Activated CD4-positive, alpha-beta T cell treated with anti-CD3 and anti-CD28 coated beads, Interleukin-2, amount 10 ng/mL, durations not matched to agents 7 days and 5 days (primary cell): ENCODE results near the gene COLEC12. TPM values are rescaled to one million over a fixed set of nuclear protein-coding genes. Genes with fewer than 3 reads are reported as not detected.

Experiments
- CTCF ChIA-PET: fragments of 350-600 bp; sonication (Branson Sonifier 250); formaldehyde crosslinking; loops from one replicate; lab custom pipeline; 2021; ENCODE audit warnings: antibody characterized with exemption; lab: Charles Lee
- POLR2A ChIA-PET: fragments of 350-600 bp; sonication (Branson Sonifier 250); formaldehyde crosslinking; loops from one replicate; lab custom pipeline; 2021; ENCODE audit warnings: antibody characterized with exemption; lab: Charles Lee
- DNase-seq: peaks from one replicate; pipeline ENCODE4 v3.0.0-alpha.2; 2020
- H3K27ac Mint-ChIP-seq: one replicate; pipeline ENCODE4 v1.8.0; 2021; ENCODE audit warnings: mild to moderate bottlenecking, moderate library complexity, mixed read lengths
- H3K27me3 Mint-ChIP-seq: one replicate; pipeline ENCODE4 v1.8.0; 2021; ENCODE audit warnings: mixed read lengths
- H3K36me3 Mint-ChIP-seq: one replicate; pipeline ENCODE4 v1.8.0; 2021; ENCODE audit warnings: low read depth, mixed read lengths
- H3K4me1 Mint-ChIP-seq: one replicate; pipeline ENCODE4 v1.8.0; 2021; ENCODE audit warnings: mixed read lengths
- H3K4me3 Mint-ChIP-seq: one replicate; pipeline ENCODE4 v1.8.0; 2021; ENCODE audit warnings: mild to moderate bottlenecking, moderate library complexity, mixed read lengths
- H3K9me3 Mint-ChIP-seq: one replicate; pipeline ENCODE4 v1.8.0; 2021; ENCODE audit warnings: mixed read lengths
- total RNA-seq, 2 experiments: library from RNA; stranded (reverse); gene quantifications; one replicate each; pipeline ENCODE4 v1.2.3, GENCODE V29; 2021

COLEC12 gene
- total RNA-seq, 2 experiments from 2014 or later = not detected

- Mint-ChIP-seq H3K4me3 (no peak overlapping the region), H3K4me1 (no peaks in the 10 kb centered on the region), H3K27ac (no peak overlapping the region), H3K27me3 (no peaks in the 10 kb centered on the region), H3K9me3 (no peaks in the 10 kb centered on the region), H3K36me3 (no peaks in the 10 kb centered on the region)
- no peak for DNase-seq
- POLR2A ChIA-PET = no interaction called here
- CTCF ChIA-PET = no interaction called here
Observed at GRCh38 chr18:370751-371608, 129.5 kb downstream of the COLEC12 start.

DNA sequence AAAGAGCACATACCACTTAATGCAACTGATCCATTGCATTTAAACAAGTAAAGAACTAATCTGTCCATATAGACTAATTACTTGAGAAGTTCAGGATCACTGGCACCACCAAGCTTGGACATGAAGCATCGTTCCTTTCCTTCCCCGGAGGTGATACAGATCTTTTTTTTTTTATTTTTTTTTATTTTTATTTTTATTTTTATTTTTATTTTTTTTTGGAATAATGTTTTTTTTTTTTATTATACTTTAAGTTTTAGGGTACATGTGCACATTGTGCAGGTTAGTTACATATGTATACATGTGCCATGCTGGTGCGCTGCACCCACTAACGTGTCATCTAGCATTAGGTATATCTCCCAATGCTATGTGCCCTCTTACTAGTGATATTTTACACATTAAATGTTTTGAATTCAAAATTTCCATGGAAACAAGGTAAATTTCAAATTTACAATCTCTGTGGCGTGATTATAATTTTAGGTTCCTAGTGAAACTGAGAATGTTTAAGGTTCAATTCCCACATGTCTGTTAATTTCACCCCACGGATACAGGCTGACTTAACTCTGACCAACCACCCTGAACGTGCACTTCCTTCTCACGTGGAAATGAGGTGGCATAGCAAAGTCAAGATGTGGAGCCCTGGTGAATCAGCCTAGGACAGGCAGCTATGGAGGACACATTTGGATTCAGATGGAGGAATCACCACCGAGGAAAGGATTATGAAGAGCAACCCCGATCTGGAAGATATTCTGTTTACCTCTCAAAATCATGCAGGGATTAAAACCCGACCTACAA, 131.1 kb downstream of the COLEC12 start:
- Mint-ChIP-seq H3K4me1 (no peaks in the 10 kb centered on the region), H3K27ac (no peak overlapping the region), H3K27me3 (no peaks in the 10 kb centered on the region), H3K4me3 (no peak overlapping the region), H3K36me3 (no peaks in the 10 kb centered on the region), H3K9me3 (no peaks in the 10 kb centered on the region)
- ChIA-PET POLR2A (no interaction called here), CTCF (interaction anchor here (1.0 kb wide), 1 partner anchor 201 kb away, joined by 3 read pairs; no protein-coding TSS in a partner anchor)
- DNase-seq = no peak

DNA sequence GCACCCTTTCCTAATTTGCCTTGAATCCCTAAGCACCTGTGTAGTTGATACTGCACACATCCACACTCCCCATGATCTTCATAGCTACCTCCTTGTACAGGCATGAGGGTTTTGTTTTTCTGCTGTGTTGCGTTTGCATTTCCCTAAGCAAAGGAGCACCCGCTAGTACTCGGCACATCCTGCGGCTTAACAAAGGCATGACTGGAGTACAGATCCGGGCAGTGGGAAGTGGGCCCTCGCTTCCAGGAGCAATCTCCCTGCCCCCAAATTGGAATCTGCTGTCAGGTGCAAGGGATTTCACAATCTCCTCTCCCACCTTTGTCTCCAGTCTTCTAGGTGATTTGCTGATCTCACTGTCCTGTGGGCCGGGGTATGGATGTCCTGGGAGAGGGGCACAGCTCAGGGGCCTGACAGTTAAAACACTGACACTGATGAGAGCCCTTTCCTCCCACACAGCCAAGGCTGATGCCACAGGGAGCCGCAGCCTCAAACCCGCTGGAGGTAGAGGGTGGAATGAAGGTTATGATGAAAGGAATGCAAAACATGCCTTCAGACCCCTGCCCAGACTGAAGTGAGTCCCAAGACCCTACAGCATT, 133.9 kb downstream of the COLEC12 start:
- H3K9me3 Mint-ChIP-seq = no peaks in the 10 kb centered on the region
- no peaks in the 10 kb centered on the region for H3K4me1 Mint-ChIP-seq
- H3K36me3 Mint-ChIP-seq = no peaks in the 10 kb centered on the region
- H3K27ac Mint-ChIP-seq = no peak overlapping the region
- no peak overlapping the region for H3K4me3 Mint-ChIP-seq
- ChIA-PET CTCF (no interaction called here), POLR2A (no interaction called here)
- no peaks in the 10 kb centered on the region for H3K27me3 Mint-ChIP-seq
- no peak for DNase-seq

GRCh38 chr18:365651-366050, 134.8 kb downstream of the COLEC12 start:
- no peaks in the 10 kb centered on the region for H3K9me3 Mint-ChIP-seq
- POLR2A ChIA-PET = no interaction called here

DNA sequence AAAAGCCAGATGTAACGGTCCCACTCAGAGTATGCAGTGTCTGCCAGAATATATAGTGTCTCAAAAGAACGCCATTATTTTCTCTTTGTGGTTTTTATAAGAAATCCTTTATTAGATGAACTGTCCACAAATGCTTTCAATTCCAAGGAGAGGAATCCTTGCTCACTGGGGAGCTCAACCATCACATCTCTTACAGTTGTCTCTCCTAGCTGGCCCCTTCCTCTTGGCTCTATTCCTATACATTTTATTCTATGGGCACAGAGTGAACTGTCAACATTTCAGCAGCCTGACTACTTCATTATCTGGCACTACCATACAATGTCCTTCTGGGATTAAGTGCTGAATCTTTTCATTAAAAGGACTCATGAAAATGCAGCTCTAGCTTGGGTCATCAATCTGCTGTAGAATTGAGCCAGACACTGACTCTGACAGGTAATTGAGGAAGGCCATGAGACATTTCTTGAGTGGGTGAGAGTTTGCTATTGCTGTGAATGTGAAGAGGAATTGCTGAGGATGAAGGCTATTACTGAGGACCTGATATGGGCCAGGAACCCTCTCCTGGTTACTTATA, 136.2 kb downstream of the COLEC12 start:
- DNase-seq = no peak
- CTCF ChIA-PET = no interaction called here
- no peaks in the 10 kb centered on the region for H3K4me1 Mint-ChIP-seq
- no peaks in the 10 kb centered on the region for H3K36me3 Mint-ChIP-seq
- POLR2A ChIA-PET = no interaction called here
- H3K4me3 Mint-ChIP-seq = no peak overlapping the region
- H3K27me3 Mint-ChIP-seq = no peaks in the 10 kb centered on the region
- H3K9me3 Mint-ChIP-seq = no peaks in the 10 kb centered on the region
- no peak overlapping the region for H3K27ac Mint-ChIP-seq

More at GRCh38 chr18:365651-366050, 134.8 kb downstream of the COLEC12 start:
- H3K36me3 Mint-ChIP-seq = no peaks in the 10 kb centered on the region
- H3K4me1 Mint-ChIP-seq = no peaks in the 10 kb centered on the region
- no peak overlapping the region for H3K27ac Mint-ChIP-seq
- H3K27me3 Mint-ChIP-seq = no peaks in the 10 kb centered on the region
- CTCF ChIA-PET = no interaction called here
- H3K4me3 Mint-ChIP-seq = no peak overlapping the region
- no peak for DNase-seq

DNA sequence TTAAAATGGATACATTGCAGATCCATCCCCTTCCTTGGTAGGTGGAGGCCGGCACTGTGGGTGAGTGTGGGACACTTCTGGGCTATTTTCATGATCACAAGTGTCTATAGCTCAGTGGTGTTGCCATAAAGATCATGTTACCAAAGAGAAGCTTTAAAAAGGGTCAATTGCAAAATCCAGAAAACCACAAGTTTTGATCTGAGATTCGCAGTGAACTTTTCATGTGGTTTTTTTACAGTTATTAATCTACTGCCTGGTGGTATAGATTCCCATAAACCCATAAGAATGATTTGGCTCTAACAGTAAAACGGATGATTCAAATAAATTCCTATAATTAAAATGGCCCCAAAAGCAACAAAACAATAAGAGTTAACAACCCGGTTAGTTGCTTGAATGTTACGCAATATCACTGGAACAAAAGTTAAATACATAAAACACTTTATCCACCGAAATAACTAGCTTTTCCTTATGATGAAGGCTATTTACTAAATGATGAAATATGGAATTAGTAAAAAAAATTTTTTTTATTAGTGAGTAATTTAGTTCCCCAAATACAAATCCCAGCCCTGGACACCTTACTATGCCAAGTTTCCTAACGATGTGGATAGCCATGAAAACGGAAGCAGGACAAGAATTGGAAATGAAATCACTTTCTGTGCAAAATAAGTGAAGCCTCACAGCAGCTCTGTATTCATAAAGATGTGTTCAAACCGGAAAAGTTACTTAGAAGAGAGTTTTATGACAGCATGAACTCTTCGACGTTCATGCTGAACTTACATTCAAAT, 137.0 kb downstream of the COLEC12 start:
- H3K27ac Mint-ChIP-seq = no peak overlapping the region
- H3K4me1 Mint-ChIP-seq = no peaks in the 10 kb centered on the region
- H3K9me3 Mint-ChIP-seq = no peaks in the 10 kb centered on the region
- H3K27me3 Mint-ChIP-seq = no peaks in the 10 kb centered on the region
- POLR2A ChIA-PET = no interaction called here
- DNase-seq = no peak
- CTCF ChIA-PET = no interaction called here
- no peak overlapping the region for H3K4me3 Mint-ChIP-seq
- no peaks in the 10 kb centered on the region for H3K36me3 Mint-ChIP-seq

GRCh38 chr18:362311-363290, 137.9 kb downstream of the COLEC12 start:
- Mint-ChIP-seq H3K27ac (no peak overlapping the region), H3K4me3 (no peak overlapping the region), H3K27me3 (no peaks in the 10 kb centered on the region), H3K36me3 (no peaks in the 10 kb centered on the region), H3K9me3 (no peaks in the 10 kb centered on the region), H3K4me1 (no peaks in the 10 kb centered on the region)
- ChIA-PET CTCF (no interaction called here), POLR2A (no interaction called here)
- DNase-seq = no peak

- H3K9me3 Mint-ChIP-seq = no peaks in the 10 kb centered on the region
- H3K36me3 Mint-ChIP-seq = no peaks in the 10 kb centered on the region
- DNase-seq = no peak
- no peaks in the 10 kb centered on the region for H3K27me3 Mint-ChIP-seq
- H3K27ac Mint-ChIP-seq = no peak overlapping the region
- ChIA-PET CTCF (no interaction called here), POLR2A (no interaction called here)
- no peaks in the 10 kb centered on the region for H3K4me1 Mint-ChIP-seq
- H3K4me3 Mint-ChIP-seq = no peak overlapping the region
Observed at GRCh38 chr18:361941-362310, 138.6 kb downstream of the COLEC12 start.

DNA sequence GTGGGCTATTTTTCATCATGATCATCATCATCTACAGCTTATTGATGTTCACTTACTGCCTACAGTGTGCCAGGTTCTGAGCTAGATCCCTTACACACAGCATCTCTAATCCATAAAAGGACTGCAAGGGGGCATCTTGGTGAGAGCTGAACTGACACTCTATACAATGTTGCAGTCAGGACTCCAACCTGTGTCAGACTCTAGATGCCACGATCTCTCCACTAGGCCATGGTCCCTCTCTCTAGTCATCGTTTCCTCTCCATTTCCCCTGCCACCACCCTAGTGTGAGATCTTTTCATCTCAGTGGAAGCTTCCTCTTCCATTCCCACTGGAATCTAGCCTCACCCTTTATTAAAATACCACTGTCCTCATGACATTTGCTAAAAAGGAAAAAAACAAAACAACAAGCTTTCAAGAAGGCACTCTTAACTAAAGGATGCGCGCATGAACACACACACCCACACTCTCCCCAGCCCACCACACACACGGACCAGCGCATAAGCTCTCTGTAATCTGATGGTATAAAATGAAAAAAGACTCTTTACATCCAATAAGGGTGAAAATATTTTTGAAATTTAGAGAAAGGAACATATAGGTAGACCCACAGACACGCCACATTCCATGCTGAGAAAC, 139.3 kb downstream of the COLEC12 start:
- no peaks in the 10 kb centered on the region for H3K27me3 Mint-ChIP-seq
- CTCF ChIA-PET = interaction anchor here (1.0 kb wide), 2 partner anchors 18 to 131 kb away, joined by 3 to 4 read pairs; no protein-coding TSS in a partner anchor
- no peaks in the 10 kb centered on the region for H3K9me3 Mint-ChIP-seq
- no peaks in the 10 kb centered on the region for H3K36me3 Mint-ChIP-seq
- H3K27ac Mint-ChIP-seq = no peak overlapping the region
- POLR2A ChIA-PET = no interaction called here
- DNase-seq = no peak
- no peak overlapping the region for H3K4me3 Mint-ChIP-seq
- no peaks in the 10 kb centered on the region for H3K4me1 Mint-ChIP-seq

- Mint-ChIP-seq H3K36me3 (no peaks in the 10 kb centered on the region), H3K9me3 (no peaks in the 10 kb centered on the region), H3K27ac (no peak overlapping the region), H3K4me1 (no peaks in the 10 kb centered on the region), H3K27me3 (no peaks in the 10 kb centered on the region), H3K4me3 (no peak overlapping the region)
- POLR2A ChIA-PET = no interaction called here
- CTCF ChIA-PET = interaction anchor here (1.0 kb wide), 2 partner anchors 17 to 131 kb away, joined by 3 to 4 read pairs; no protein-coding TSS in a partner anchor
- DNase-seq = no peak
Observed at GRCh38 chr18:360676-361075, 139.8 kb downstream of the COLEC12 start.

DNA sequence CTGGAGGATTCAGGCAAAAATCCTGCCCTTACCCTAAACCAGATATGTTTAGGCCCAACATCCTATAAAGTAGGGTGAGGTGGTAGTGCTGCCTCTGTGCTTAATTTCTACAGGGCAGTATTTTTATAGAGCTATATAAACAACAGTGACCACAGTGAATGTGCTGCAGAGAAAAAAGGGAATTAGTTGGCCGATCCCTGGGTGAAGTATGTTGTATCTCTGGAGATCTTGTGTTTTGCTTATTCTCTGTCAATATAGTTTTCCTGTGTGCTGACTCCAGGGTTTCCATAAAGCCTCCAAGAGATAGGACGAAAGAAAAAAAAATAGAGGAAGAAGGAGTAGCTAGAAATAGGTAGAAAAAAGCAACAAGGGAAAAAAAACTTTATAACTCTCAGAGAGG, 143.7 kb downstream of the COLEC12 start:
- Mint-ChIP-seq H3K9me3 (no peaks in the 10 kb centered on the region), H3K4me1 (no peaks in the 10 kb centered on the region), H3K36me3 (no peaks in the 10 kb centered on the region), H3K27ac (no peak overlapping the region), H3K27me3 (peaks cover 5% of the 10 kb centered on the region), H3K4me3 (no peak overlapping the region)
- ChIA-PET POLR2A (no interaction called here), CTCF (interaction anchor here (1.5 kb wide), 1 partner anchor 15 kb away, joined by 3 read pairs; no protein-coding TSS in a partner anchor)
- DNase-seq = no peak
